ENCODE results near the gene DGKQ. TPM values are rescaled to one million over a fixed set of nuclear protein-coding genes. Genes with fewer than 3 reads are reported as not detected.
"Not testable (repeated sequence)": the region's sequence is repeated elsewhere in the genome, so short reads cannot be mapped to it uniquely, and the experiment has no call there.

Gene DGKQ
- total RNA-seq, 1 donor from 2014 or later = 5.1 TPM

- no peak for DNase-seq (ENCODE audit: low spot score)
- Histone ChIP-seq H3F3A (ENCODE audit: low read depth) (no peaks in the 10 kb centered on the region), H3K27ac (no peak overlapping the region), H4K20me1 (ENCODE audit: low read depth) (no peaks in the 10 kb centered on the region), H3K4me3 (no peak overlapping the region), H3K27me3 (peaks cover 16% of the 10 kb centered on the region), H3K4me1 (no peaks in the 10 kb centered on the region), H3K9ac (no peak overlapping the region), H3K79me2 (ENCODE audit: low read depth) (no peaks in the 10 kb centered on the region), H3K9me3 (ENCODE audit: low read depth) (no peaks in the 10 kb centered on the region), H3K36me3 (no peaks in the 10 kb centered on the region), H2AFZ (replicated peaks) (no peak overlapping the region), H3K4me2 (no peak overlapping the region)
- Mint-ChIP-seq H3K36me3 (no peaks in the 10 kb centered on the region), H3K9me3 (peaks cover 10% of the 10 kb centered on the region), H3K4me1 (peaks cover 2% of the 10 kb centered on the region), H3K27ac (no peak overlapping the region), H3K4me3 (no peak overlapping the region), H3K27me3 (ENCODE audit: insufficient read depth, low read depth) (no peaks in the 10 kb centered on the region)
- no peak for TF ChIP-seq EZH2phosphoT487 (IDR thresholded peaks at IDR 0.05)
- no peak for TF ChIP-seq CTCF (IDR thresholded peaks at IDR 0.05)
- TF ChIP-seq EZH2 (IDR thresholded peaks at IDR 0.05) = no peak
Observed at GRCh38 chr4:978957-979701, 5.8 kb upstream of the DGKQ start.

GRCh38 chr4:976016-976415 is 2.6 kb upstream of the DGKQ start:
- not testable (repeated sequence) for H3K4me1 ChIP-seq; H3K9me3 ChIP-seq (ENCODE audit: low read depth); H3F3A ChIP-seq (ENCODE audit: low read depth); H3K4me3 ChIP-seq; H3K36me3 ChIP-seq; H3K4me3 Mint-ChIP-seq; H3K9ac ChIP-seq; H3K79me2 ChIP-seq (ENCODE audit: low read depth); H3K4me2 ChIP-seq; H3K27ac Mint-ChIP-seq; H3K27me3 Mint-ChIP-seq (ENCODE audit: insufficient read depth, low read depth); H2AFZ ChIP-seq (replicated peaks); H3K4me1 Mint-ChIP-seq; H3K36me3 Mint-ChIP-seq; DNase-seq (ENCODE audit: low spot score); H3K27ac ChIP-seq
- peaks cover 10% of the 10 kb centered on the region for H3K9me3 Mint-ChIP-seq
- Histone ChIP-seq H3K27me3 (peaks cover 35% of the 10 kb centered on the region), H4K20me1 (ENCODE audit: low read depth) (peaks cover 18% of the 10 kb centered on the region)

GRCh38 chr4:974668-975067 is 1.3 kb upstream of the DGKQ start:
- Mint-ChIP-seq H3K4me3 (no peak overlapping the region), H3K27me3 (ENCODE audit: insufficient read depth, low read depth) (peaks cover 2% of the 10 kb centered on the region), H3K27ac (no peak overlapping the region)

More at GRCh38 chr4:974668-975067, 1.3 kb upstream of the DGKQ start:
- Histone ChIP-seq H3K9ac (no peak overlapping the region), H3K79me2 (ENCODE audit: low read depth) (no peaks in the 10 kb centered on the region), H2AFZ (replicated peaks) (no peak overlapping the region), H4K20me1 (ENCODE audit: low read depth) (peaks cover 23% of the 10 kb centered on the region), H3K4me2 (no peak overlapping the region), H3K4me3 (no peak overlapping the region), H3K36me3 (no peaks in the 10 kb centered on the region), H3K27me3 (peaks cover 48% of the 10 kb centered on the region), H3F3A (ENCODE audit: low read depth) (no peaks in the 10 kb centered on the region), H3K9me3 (ENCODE audit: low read depth) (no peaks in the 10 kb centered on the region), H3K27ac (no peak overlapping the region), H3K4me1 (no peaks in the 10 kb centered on the region)
- Mint-ChIP-seq H3K9me3 (peaks cover 10% of the 10 kb centered on the region), H3K36me3 (peaks cover 2% of the 10 kb centered on the region), H3K4me1 (no peaks in the 10 kb centered on the region)
- TF ChIP-seq CTCF (IDR thresholded peaks at IDR 0.05) (no peak), EZH2phosphoT487 (IDR thresholded peaks at IDR 0.05) (no peak), EZH2 (IDR thresholded peaks at IDR 0.05) (no peak)
- DNase-seq (ENCODE audit: low spot score) = no peak
